GM18499 (cell line): ENCODE measurements around the gene PARD3.
A peak's percentile ranks its signal among the peaks of the same experiment; 100 is the strongest.

ENCODE experiments used
- ATAC-seq: cut with Tn5 transposase; IDR thresholded peaks from one replicate; pipeline ENCODE4 v1.9.1; 2021; ENCODE audit warnings: moderate number of reproducible peaks; ENCODE audit not compliant: insufficient read depth, unreplicated experiment

PARD3 gene

DNA sequence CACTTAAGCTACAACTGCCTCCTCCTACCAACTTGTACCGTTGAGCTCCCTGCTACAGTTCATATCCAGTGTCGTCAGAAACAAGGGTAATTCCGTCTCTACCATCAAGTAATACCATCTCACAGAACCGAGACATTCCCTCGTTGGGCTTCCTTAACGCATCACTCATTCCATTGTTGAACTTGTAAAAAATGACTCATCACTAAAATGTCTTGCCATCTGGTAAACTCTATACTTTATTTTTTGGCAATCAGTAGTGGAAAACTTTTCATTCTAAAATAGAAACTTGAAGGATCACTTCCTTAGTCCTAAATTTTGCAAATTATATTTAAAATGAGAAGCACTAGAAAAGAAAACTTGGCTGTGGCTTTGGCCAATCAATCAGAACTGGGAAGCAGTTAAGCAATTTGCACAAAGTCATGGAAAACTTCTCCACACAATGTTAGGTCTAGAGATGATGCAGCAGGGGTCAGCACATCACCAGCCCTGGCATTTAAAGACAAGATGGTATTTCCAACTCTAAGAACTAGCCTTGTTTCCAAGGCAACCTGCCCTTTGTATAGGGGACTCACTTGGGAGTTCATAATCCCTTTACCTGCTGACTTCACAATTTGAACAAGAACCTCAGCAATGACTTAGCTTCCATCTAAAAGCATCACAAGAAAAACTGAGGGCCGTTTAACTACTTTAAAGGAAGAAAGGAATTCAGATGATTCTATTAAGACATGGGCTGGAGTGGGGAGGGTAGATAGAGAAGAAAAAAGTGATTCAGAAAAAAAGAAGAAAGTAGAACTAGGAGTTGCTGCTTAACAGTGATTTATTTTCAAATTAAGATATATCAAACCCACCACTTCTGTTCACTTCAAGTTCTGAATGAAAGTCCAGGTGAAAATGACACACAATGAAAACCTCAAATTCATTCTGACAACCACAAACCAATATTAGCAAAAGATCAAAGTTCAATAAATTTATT, 288.1 kb downstream of the PARD3 start:
- no peak for ATAC-seq

DNA sequence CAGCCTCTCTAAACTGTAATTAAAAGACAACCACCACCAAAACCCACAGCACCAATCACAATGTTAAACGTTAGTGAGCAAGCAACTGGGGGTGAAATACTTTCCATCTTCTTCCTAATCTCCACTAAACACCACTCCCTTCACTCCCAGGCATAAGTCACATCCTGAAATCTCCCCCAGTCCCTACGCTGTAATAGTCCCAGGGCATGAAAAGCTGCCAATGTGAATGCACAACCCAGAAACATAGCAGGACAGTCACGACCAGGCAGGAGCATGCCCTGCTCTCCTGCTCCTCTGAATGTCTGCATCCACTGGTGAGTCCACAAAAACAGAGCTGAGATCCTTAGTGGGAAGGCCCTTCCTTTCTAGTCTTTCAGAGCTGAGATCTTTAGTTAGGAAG, 288.9 kb downstream of the PARD3 start:
- no peak for ATAC-seq

DNA sequence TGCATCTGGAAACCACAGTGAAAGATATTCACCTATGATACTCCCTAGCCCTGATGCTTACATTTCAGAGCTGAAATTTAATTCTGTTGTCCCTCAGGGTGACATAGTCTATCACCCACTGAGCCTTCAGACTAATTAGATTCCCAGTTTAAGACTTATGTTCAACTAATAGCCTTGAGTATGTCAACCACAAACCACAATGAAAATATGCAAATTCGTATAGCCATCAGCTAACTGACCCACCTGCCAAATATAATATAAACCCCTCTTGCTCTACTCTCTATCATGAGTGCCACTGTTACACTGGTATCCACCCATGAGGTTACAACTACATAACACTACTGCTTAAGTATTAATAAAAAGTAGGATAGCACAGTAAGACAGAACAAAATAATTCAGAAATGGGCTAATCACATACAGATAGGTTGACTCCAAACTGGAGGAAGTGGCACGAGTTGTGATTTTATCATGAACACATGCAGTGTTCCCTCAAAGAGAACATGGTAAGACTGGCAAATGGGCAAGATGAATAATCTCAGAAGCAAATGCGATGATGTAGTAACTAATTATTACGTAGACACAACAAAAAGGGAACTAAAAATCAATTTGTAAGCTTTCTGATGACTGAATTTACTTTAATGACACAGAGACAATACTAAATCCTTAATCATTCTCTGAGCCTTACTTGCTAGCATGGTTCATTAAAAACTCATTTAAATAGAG, 290.6 kb downstream of the PARD3 start:
- ATAC-seq, result peak; percentile 39

DNA sequence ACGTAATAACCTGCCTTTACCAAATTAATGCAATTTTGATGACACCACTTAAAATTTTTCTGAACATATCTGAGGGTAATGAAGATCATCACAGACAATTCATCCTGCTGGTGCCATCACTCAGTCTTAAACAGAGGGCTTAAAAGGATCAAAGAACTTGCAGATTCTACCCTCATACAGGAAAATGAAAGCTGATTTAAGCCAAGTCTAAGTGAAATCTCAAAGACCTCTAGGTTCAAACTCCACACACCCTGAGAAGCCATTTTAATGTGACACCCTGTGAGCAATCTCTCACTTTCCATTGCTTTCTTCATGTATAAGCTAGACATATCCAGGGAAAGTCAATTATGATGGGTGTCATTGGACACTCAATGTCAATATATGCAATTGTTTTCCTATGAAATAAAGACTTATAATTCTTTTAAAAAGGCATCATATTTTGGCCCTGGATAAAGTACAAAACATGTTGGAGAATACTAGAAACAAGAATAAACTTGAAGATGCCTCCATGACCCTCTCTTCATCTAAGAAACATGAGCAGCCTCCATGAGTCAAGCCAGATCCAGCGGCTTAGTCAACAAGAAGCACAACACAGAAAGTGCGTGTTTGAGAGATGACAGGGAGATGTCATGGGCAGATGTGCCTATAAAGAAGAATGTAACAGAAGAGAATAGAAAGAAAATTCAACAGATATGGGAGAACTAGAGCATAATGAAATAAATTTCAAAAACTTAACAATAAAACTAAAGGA, 291.9 kb downstream of the PARD3 start:
- ATAC-seq, result no peak

DNA sequence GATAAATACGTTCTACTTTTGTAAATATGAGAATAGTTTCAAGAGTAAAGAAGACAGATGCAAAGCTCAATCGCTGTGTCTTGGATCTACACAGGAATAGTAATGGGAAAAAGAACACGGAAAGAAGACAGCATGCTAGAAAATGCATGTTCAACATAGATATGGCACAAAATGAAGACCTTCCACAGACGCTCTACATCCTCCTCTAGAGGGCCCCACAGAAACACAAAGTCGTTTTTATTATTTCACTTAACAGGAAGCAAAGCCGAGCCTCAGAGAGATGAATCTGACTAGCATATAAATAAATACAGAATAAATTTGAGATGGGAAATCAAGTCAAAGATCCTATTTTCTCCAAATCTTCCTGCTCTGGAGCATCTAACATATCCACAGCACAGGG, 292.6 kb downstream of the PARD3 start:
- ATAC-seq, result no peak

DNA sequence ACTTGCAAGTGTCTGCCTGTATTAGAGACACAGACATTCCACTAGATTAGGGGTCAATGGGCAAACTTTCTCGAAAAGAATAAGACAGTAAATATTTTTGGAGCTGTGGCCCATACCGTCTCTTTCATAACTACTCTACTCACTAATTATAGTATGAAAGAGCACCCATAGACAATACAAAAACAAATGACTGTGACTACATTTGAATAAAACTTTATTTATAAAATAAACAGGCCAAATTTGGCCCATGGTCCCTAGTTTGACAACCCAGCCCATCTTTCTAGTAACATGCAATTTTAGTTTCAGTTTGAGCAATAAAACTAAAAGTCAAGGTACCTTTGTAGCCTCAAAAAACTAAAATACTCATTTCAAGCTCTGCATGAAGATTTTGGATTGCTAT, 294.6 kb downstream of the PARD3 start:
- ATAC-seq, result no peak

DNA sequence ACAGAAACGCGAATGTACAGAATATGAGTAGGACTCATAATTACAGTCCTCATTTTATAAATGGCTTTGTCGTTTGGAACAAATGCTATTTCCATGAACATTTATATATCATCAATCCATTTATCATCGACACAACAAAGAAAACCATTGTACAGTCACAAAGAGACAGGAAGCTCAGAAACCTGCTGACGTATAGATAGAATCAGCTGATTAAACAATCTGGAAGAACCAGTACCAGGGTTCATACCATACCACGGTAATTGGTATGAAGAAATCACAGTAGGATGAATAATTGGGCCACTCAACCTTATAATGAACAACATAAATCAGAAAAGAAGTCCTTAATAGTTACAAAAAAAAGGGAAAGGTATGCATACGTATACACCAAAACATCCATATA, 295.0 kb downstream of the PARD3 start:
- ATAC-seq, result no peak

DNA sequence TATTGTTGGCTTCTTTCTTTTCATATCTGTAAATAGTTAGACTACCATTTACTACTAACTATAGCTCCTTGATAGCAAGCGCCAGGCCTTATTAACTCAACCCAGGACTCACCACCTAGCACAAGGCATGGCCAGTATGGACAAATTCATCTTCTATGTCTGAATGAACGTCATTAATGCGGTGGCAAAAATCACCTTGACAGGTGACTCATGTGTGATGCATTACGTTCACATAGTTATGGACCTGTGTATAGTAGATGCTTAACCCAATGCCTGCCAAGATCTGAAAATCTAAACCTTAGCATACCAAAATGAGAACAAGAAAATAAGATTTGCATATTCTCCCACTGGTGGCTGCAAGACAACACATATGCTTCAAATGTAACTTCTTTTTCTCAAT, 300.8 kb downstream of the PARD3 start:
- no peak for ATAC-seq

DNA sequence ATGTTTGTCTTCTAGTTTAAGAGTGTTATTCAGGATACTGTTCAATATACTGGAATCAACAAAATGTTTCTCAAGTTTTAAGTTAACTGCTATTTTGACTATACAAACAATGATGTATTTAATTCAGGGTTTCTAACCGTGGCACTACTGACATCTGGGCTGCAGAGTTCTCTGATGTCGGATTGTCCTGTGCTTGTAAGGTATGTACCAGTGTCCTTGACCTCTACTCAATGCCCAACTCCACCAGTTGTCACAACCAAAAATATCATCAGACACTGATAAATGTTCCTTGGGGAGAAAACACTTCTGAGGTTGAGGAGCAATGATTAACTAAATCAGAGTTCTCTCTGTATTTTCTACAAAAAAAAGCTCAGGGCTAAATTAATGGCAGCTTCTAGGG, 301.5 kb downstream of the PARD3 start:
- no peak for ATAC-seq

DNA sequence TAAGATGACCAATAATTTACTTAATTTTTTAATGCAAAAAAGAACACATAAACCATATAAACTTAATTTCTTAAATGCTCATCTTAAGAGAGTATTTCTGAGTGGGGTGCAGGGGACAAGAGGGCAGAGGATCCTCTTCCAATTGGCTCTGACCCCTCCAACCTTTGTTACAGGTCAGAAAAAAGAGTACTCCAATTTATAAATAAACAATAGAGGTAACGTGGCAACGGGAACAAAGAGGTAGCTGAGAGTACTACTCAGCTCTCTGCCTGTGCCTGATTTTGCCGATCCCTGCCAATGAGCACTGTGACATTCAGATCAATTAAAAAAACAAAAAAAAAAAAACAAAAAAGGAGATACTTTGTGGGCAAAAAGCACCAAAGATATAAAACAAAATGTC, 307.9 kb downstream of the PARD3 start:
- no peak for ATAC-seq

DNA sequence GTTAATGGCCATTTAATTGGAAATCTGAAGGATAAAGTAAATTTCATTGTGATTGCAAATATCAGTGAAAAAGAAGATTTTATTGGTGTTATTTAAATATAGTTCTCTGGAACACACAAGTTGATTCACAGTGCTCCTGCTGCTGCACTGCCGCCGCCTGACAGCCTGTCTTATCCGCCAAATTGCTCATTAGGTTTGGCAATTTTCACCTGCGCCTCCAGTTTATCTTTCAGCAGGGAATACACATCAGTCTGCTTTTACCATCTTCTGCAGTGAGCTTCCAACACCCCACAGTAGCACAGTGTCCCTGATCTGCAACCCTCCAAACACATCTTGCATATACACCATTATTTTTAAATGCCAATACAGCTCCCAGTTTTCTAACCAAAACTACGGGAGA, 308.3 kb downstream of the PARD3 start:
- no peak for ATAC-seq

DNA sequence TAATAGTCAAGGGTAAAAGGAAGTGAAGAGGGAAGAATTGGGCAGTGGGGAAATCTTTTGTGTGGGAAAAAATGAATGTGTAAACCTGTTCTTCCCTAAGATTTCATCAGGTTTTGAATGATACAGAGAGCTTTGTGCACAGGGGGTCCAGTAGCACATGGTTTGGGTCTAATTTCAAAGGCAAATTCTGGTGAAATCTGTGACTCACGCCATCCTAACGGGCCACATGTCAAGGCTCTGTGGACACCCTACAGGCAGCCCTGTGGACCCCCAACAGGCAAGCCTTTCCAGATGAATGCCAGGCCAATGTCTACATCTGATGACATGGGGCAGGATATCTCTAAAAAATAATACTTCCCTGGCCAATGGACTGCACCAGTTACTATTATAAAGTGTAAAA, 309.8 kb downstream of the PARD3 start:
- ATAC-seq, result no peak

DNA sequence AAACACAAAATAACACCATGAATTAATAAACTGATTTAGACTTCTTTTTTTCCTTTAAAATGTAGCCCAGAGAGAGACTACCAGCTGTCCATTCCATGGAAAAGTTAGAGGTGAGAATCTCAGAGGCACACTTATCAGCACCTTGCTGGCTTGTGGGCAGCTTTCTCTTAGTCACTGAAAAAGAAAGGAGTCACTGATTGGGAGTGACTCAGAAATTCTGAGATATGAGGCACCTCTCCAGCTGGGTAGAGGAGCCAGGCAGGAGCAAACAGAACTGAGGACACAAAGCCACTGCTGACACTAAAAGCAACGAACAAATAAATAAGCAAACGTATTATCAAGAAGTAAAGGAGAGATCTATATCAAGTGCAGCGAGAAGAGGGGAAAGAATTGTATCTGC, 310.6 kb downstream of the PARD3 start:
- no peak for ATAC-seq

DNA sequence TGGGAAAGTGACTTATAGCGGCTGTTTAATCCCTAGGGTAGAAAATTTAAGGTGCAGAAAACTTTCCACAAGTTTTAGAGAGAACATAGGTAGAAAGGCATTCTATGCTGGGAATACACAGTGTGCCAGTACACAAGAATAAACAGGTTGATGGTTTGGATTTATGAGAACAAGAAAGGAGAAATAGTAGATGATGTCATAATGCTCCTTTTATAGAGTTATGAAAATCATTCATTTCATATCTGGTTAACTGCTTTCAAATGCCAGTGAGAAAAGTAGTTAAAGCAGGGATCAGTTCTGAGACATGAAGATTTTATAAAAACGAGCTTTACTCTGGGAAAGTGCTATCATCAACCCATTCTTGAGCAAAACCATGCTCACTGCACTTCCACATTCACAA, 311.4 kb downstream of the PARD3 start:
- no peak for ATAC-seq

DNA sequence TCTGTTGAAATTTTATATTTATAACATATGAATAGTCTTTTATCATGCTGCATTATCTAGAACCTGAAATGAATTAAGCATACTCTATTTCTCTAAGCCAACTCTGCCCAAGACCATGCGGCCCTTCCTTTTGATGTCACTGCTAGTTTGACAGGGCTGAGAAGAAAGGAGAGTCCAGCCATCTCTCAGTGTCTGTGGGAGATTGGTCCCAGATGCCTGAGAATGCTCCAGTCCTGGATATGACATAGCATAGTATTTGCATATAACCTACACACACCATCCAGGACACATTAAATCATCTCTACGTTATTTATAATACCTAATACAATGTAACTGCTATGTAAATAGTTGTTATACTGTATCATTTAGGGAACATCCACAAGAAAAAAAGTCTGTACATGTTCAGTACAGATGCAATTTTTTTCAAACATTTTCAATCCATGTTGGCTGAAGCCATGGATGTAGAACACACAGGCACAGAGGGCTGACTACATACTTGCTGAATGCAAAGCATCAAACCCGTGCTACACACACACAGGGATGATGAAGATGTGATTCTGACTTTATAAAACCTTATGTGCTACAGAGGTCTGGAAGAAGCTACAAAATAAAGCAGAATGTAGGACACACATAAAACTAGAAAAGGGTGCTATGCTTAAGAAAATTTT, 315.4 kb downstream of the PARD3 start:
- ATAC-seq, result no peak

DNA sequence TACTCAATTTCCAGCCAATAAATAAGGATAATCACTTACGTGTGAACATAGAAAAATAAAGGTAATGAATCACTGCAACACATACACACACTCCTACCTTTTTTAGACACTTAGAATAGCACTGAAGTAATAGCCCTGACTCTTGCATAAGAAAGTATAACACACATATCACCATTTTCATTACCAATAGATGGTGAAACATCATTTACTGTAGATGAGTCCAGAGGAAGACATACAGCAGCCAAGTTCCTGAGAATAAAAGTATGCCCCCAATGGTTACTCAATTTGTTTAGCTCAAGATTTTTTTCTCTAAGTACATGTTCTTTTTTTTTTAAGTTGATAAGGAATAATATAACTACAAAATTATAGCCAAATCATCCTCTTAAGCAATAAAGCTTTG, 316.3 kb downstream of the PARD3 start:
- ATAC-seq, result no peak

DNA sequence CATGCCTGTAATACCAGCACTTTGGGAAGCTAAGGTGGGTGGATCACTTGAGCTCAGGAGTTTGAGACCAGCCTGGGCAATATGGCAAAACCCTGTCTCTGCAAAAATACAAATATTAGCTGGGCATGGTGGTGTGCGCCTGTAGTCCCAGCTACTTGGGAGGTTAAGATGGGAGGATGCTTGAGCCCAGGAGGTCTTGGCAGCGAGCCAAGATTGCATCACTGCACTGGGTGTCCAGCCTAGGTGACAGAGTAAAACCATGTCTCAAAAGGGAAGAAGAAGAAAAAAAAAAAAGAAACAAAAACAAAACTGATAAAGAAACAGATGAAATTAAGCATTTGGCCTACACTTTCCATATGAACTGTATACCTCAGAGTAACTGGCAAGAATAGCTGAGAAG, 319.2 kb downstream of the PARD3 start:
- ATAC-seq, result no peak

DNA sequence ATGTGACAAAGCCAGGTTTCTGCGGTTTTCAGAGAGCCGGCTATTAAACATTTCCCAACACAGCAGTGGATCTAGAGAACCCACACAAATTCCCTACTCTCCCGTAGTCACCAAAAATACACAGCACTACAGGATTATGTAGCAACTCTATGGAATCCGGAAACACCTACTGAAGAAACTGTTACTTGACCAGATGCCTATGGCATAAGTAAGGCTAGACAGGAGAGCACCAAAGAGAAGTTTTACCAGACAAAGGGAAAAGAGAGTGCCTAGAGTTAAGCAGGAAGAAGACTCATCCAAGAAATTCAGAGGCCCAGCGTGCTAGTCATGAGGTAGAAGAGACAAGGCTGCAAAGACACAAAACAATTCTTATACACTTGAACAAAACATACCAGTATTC, 321.1 kb downstream of the PARD3 start:
- no peak for ATAC-seq

DNA sequence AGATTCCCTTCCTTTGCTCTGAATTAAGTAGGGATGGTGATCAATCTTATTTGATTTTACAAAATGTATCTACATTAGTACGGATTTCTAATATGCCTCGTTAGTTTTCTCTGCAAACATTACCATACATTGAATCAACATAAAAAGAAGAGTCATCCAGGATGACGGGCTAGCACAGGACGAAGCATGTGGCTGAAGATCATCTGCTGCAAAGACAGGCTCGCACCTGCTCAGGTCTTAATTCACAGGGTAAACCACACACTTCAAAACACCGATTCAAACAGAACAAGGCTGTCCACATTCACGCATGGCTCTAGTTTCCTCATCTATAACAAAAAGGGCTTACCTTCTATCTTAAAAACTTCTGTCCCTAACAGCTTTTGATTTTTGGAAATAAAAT, 323.0 kb downstream of the PARD3 start:
- no peak for ATAC-seq

DNA sequence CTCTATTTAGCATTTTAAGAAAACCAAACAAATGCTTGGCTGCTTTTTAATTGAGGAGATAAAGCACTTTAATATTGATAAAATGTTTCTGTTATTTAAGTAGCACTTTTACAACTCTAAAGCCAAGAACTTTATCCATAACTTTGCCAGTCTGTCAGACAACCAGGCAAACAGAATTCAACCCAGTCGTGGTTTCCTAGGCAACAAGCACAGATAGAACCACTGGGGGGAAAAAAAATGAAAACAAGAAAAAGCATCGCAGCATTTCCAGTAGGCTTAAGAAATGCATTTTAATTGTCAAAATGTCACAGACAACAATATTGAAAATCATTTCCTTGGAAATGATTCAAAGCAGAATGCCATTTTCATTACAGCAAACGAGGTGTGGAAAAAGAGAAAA, 323.4 kb downstream of the PARD3 start:
- no peak for ATAC-seq
